HG03469 (cell line): ENCODE results near the gene CCR9.

ENCODE experiments used
- ATAC-seq: cut with Tn5 transposase; IDR thresholded peaks from one replicate; pipeline ENCODE4 v1.9.1; 2021; ENCODE audit warnings: mild to moderate bottlenecking, moderate library complexity, moderate number of reproducible peaks; ENCODE audit not compliant: unreplicated experiment

CCR9 gene

GRCh38 chr3:45951946-45952345 is 65.6 kb downstream of the CCR9 start:
- no peak for ATAC-seq

DNA sequence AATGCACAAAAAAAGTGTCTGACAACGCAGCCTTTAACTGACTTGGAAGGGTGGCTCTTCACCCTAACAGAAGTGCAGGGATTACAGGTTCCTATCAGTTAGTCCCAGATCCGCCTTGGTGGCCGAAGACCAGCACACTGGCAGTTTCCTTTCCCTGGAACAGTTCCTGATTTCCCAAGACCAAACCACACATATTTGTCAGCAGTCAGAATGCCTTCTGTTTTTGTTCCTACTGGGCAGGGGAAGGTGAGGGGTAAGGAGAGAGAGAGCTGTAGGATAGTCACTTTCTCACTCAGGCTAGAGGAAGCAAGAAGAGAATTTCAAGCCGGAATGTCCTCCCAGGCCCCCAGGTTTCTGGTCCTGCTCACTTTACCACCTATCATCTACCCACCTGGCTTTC is 66.1 kb downstream of the CCR9 start:
- ATAC-seq, result no peak
